Vagina (tissue), 2 donors: ENCODE measurements around the gene IFT122.

Experiments used
- CTCF ChIP-seq, 3 experiments: fragments of 450-650 bp in 2 of 3; fragments of 200-600 bp in 1 of 3; sonication (generic) in 1 of 3; IDR thresholded peaks; one replicate each; pipeline ENCODE4 v1.5.1; 2017 to 2019; ENCODE audit warnings: antibody characterized with exemption in 3 of 3, mild to moderate bottlenecking in 2 of 3, moderate library complexity in 2 of 3
- POLR2A ChIP-seq, 2 donors: fragments of 450-650 bp; IDR thresholded peaks; one replicate each; pipeline ENCODE4 v1.6.1; 2017; ENCODE audit warnings: antibody characterized with exemption in 2 of 2, mild to moderate bottlenecking in 2 of 2, moderate library complexity in 2 of 2
- POLR2AphosphoS5 ChIP-seq, 2 donors: sonication (generic); formaldehyde crosslinking; IDR thresholded peaks; one replicate each; pipeline ENCODE4 v1.9.0; 2017; ENCODE audit warnings: antibody characterized with exemption in 2 of 2, mild to moderate bottlenecking in 2 of 2, low read depth in 1 of 2; ENCODE audit not compliant: insufficient read depth in 1 of 2

DNA sequence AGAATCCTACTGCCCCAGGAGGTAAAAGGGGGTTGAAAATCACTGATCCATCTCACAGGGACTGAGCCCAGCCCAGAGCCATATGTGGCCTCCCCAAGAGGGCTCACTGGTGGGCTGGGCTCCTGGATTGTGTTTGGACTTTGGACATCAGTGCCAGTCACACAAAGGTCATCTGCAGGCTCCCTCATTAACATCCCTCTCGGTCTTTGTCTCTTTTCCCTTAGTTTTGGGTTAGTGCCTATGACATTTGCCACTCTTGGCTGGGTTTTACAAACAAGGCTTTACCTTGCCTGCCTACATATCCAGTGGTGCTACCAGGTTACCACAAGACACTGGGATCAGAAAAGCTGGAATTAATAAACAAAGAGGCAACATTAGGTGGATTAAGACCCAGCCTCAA lies 27.9 kb downstream of the IFT122 start:
- TF ChIP-seq CTCF (IDR thresholded peaks at IDR 0.05) = no peak
- TF ChIP-seq POLR2AphosphoS5 (IDR thresholded peaks at IDR 0.05; ENCODE audit: insufficient read depth in 1 of 2, low read depth in 1 of 2) = no peak
- TF ChIP-seq POLR2A (IDR thresholded peaks at IDR 0.05) = no peak
